GM23248 (cell line): ENCODE results near the gene CTU2. TPM values are rescaled to one million over a fixed set of nuclear protein-coding genes. Genes with fewer than 3 reads are reported as not detected.

ENCODE experiments used
- DNase-seq: peaks from one replicate; pipeline ENCODE4 v3.0.0-alpha.2; 2015
- H2AFZ ChIP-seq: fragments of 200-600 bp; sonication (generic); 2 replicates; pipeline ENCODE4 v1.6.1; 2016; ENCODE audit warnings: antibody characterized with exemption
- H3F3A ChIP-seq: fragments of 200-600 bp; sonication (generic); 2 replicates; pipeline ENCODE4 v1.6.1; 2016; ENCODE audit warnings: mild to moderate bottlenecking, antibody characterized with exemption, mixed run types; ENCODE audit not compliant: insufficient read depth
- H3K27ac ChIP-seq: fragments of 200-600 bp; sonication (generic); 2 replicates; pipeline ENCODE4 v1.5.1; 2016; ENCODE audit warnings: mild to moderate bottlenecking
- H3K27me3 ChIP-seq: fragments of 200-600 bp; sonication (generic); replicated peaks from 2 replicates; pipeline ENCODE4 v1.6.1; 2016; ENCODE audit warnings: mild to moderate bottlenecking; ENCODE audit not compliant: insufficient read depth
- H3K36me3 ChIP-seq: fragments of 200-600 bp; sonication (generic); 2 replicates; pipeline ENCODE4 v1.6.1; 2016; ENCODE audit warnings: low read depth, mild to moderate bottlenecking
- H3K4me1 ChIP-seq: fragments of 200-600 bp; sonication (generic); 2 replicates; pipeline ENCODE4 v1.6.1; 2016; ENCODE audit warnings: mild to moderate bottlenecking; ENCODE audit not compliant: insufficient read depth
- H3K4me2 ChIP-seq: fragments of 200-600 bp; sonication (generic); one replicate; pipeline ENCODE4 v1.6.1; 2016; ENCODE audit warnings: mild to moderate bottlenecking; ENCODE audit not compliant: unreplicated experiment
- H3K4me3 ChIP-seq: fragments of 200-600 bp; sonication (generic); 2 replicates; pipeline ENCODE4 v1.5.1; 2016; ENCODE audit warnings: mild to moderate bottlenecking
- H3K79me2 ChIP-seq: fragments of 200-600 bp; sonication (generic); 2 replicates; pipeline ENCODE4 v1.6.1; 2016; ENCODE audit warnings: mild to moderate bottlenecking; ENCODE audit not compliant: insufficient read depth
- H3K9ac ChIP-seq: fragments of 200-600 bp; sonication (generic); 2 replicates; pipeline ENCODE4 v1.6.1; 2016; ENCODE audit warnings: mild to moderate bottlenecking
- H3K9me2 ChIP-seq: fragments of 200-600 bp; sonication (generic); 2 replicates; pipeline ENCODE4 v1.6.1; 2016; ENCODE audit warnings: mixed run types, mild to moderate bottlenecking, moderate library complexity; ENCODE audit not compliant: insufficient read depth
- H3K9me3 ChIP-seq: fragments of 200-600 bp; sonication (generic); one replicate; pipeline ENCODE4 v1.6.1; 2017; ENCODE audit warnings: low read depth
- H4K20me1 ChIP-seq: fragments of 200-600 bp; sonication (generic); 2 replicates; pipeline ENCODE4 v1.6.0; 2016; ENCODE audit not compliant: insufficient read depth
- EZH2 ChIP-seq: fragments of 200-600 bp; sonication (generic); IDR thresholded peaks from 2 replicates; pipeline ENCODE4 v1.6.1; 2018; ENCODE audit warnings: antibody characterized with exemption, mild to moderate bottlenecking; ENCODE audit not compliant: insufficient read depth, poor library complexity, severe bottlenecking
- EZH2phosphoT487 ChIP-seq: fragments of 200-600 bp; sonication (generic); IDR thresholded peaks from 2 replicates; pipeline ENCODE4 v1.6.1; 2018; ENCODE audit warnings: antibody characterized with exemption, moderate library complexity, mild to moderate bottlenecking, low read depth; ENCODE audit not compliant: insufficient read depth
- WGBS, 2 experiments: methylation state at CpG; one replicate each; pipeline ENCODE4 v1.1.6; 2015 to 2017; ENCODE audit warnings: low lambda C conversion rate in 2 of 2, low coverage in 1 of 2; ENCODE audit errors: missing lambda C conversion rate in 2 of 2; 5-methylcytosine and 5-hydroxymethylcytosine counted together
- in situ Hi-C: fragments of 300-500 bp; cut with MboI; formaldehyde crosslinking; loops from 2 replicates; pipeline ENCODE4 v1.15.0; 2020
- polyA plus RNA-seq: library from polyadenylated mRNA; unstranded; fragments of >200 nt; fragmentation: Nextera tagmentation; extraction: Ambion mirVana; gene quantifications from 2 replicates; pipeline ENCODE4 v1.2.1, GENCODE V29; 2016
- total RNA-seq: library from RNA; depleted of rRNA; stranded (reverse); fragments of >200 nt; shearing (Covaris generic); gene quantifications from 2 replicates; pipeline ENCODE4 v1.2.3, GENCODE V29; 2014; rRNA removed

Gene CTU2
- total RNA-seq, result 20.4 and 22.3 TPM in 2 replicates
- polyA plus RNA-seq, result 16.1 and 17.1 TPM in 2 replicates

DNA sequence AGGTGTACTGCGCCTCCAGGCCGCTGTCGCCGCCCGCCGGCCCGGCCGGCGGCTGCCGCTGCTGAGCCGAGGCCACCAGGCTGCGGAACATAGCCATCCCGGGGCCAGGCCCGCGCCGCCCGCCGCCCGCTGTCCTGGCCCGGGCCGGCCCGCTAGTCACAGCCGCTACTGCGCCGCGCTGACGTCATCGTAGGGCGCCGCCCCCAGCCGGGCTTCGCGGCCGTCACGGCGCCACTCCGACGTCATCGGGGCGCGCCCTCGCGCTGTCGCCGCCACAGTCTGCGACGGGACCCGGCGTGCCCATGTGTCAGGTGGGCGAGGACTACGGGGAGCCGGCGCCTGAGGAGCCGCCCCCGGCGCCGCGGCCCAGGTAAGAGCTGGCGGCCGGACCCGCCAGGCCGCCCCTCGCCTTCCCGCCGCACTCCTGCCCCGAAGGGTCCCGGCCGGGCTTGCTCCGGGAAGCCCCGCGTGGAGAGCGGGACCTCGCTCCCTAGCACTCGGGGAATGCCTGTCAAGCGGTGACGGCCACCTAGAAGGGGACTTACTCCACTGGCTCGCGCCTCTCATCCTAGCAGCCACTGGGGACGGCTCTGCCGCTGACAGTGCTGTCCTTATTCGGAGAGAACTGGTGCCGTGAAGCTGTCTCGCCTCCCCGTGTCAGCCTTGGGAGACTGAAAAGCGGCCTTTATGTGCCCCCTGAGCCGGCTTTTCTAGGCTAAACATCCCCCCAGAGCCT is at the start of gene CTU2, which contains the start of gene RNF166:
CTU2 (plus strand) TSS at position 275 of the 736 bp plus-strand sequence; CDS start at position 303, 28 bp downstream.
RNF166 (minus strand) TSS at position 180 of the 736 bp plus-strand sequence; CDS start at position 97, 83 bp downstream.
- WGBS, 2 experiments, result 0 to 1% methylated on average over 47 to 73 of the region's 86 CpGs
- no peaks in the 10 kb centered on the region for H3K36me3 ChIP-seq
- peak within 1 kb of the TSS; percentile 72 for H2AFZ ChIP-seq
- H4K20me1 ChIP-seq, result no peaks in the 10 kb centered on the region
- TF ChIP-seq EZH2phosphoT487 (no peak), EZH2 (no peak)
- 0 out of 2 replicates have a peak, but pooled peaks cover 5% of the 10 kb centered on the region for H3F3A ChIP-seq
- peak within 1 kb of the TSS; percentile 89 for H3K4me3 ChIP-seq
- DNase-seq, result peak; percentile 93
- no peaks in the 10 kb centered on the region for H3K27me3 ChIP-seq
- H3K9ac ChIP-seq, result peak within 1 kb of the TSS; percentile 89
- H3K4me1 ChIP-seq, result peaks cover 12% of the 10 kb centered on the region
- H3K27ac ChIP-seq, result peak within 1 kb of the TSS; percentile 63
- H3K4me2 ChIP-seq, result peak within 1 kb of the TSS; percentile 98
- H3K9me2 ChIP-seq, result no peaks in the 10 kb centered on the region
- in situ Hi-C loops, result no loop called here
- peaks cover 39% of the 10 kb centered on the region for H3K79me2 ChIP-seq
- H3K9me3 ChIP-seq, result no peaks in the 10 kb centered on the region

GRCh38 chr16:88657371-88657770 is 48.9 kb upstream of the CTU2 start:
- Histone ChIP-seq H4K20me1 (no peaks in the 10 kb centered on the region), H3K27ac (no peak overlapping the region), H3K4me3 (no peak overlapping the region), H3K27me3 (no peaks in the 10 kb centered on the region), H3K79me2 (peaks cover 17% of the 10 kb centered on the region), H3K9me3 (no peaks in the 10 kb centered on the region), H3K9ac (no peak overlapping the region), H3K9me2 (no peaks in the 10 kb centered on the region), H3F3A (no peaks in the 10 kb centered on the region), H2AFZ (no peak overlapping the region), H3K36me3 (no peaks in the 10 kb centered on the region), H3K4me1 (0 out of 2 replicates have a peak, but pooled peaks cover 4% of the 10 kb centered on the region), H3K4me2 (no peak overlapping the region)
- no peak for TF ChIP-seq EZH2
- TF ChIP-seq EZH2phosphoT487, result no peak
- no peak for DNase-seq
- in situ Hi-C loops, result no loop called here
- WGBS, 2 experiments, result 90% methylated on average over 13 to 18 of the region's 19 CpGs

DNA sequence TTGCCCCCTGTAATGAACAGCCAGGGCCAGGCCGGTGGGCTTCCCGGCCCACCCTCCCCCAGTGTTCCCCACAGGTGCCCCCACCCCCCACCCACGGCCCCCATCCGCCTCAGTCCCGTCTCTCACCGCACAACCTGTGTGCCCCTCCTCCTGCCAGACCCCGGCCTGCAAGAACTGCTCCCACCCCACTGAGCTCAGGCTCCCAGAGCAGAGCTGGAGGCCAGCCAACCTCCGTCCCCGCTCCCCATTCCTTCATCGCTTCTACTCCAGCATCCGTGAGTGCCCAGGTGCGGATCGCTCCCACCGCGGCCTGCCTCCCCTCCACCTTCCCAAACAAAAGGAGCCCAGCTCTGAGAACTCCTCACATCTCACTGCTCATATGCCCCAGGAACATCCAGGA is 47.6 kb upstream of the CTU2 start:
- no peak for DNase-seq
- H4K20me1 ChIP-seq, result no peaks in the 10 kb centered on the region
- no peak overlapping the region for H3K9ac ChIP-seq
- H3K9me2 ChIP-seq, result no peaks in the 10 kb centered on the region
- no peaks in the 10 kb centered on the region for H3K36me3 ChIP-seq
- peaks cover 23% of the 10 kb centered on the region for H3K79me2 ChIP-seq
- H3K4me3 ChIP-seq, result no peak overlapping the region
- no peaks in the 10 kb centered on the region for H3K27me3 ChIP-seq
- in situ Hi-C loops, result no loop called here
- WGBS, 2 experiments, result 91 to 93% methylated on average over 14 to 15 of the region's 15 CpGs
- H2AFZ ChIP-seq, result no peak overlapping the region
- no peak overlapping the region for H3K27ac ChIP-seq
- H3K4me2 ChIP-seq, result no peak overlapping the region
- TF ChIP-seq EZH2phosphoT487 (no peak), EZH2 (no peak)
- H3F3A ChIP-seq, result no peaks in the 10 kb centered on the region
- no peaks in the 10 kb centered on the region for H3K9me3 ChIP-seq
- 0 out of 2 replicates have a peak, but pooled peaks cover 4% of the 10 kb centered on the region for H3K4me1 ChIP-seq

- no peaks in the 10 kb centered on the region for H3K36me3 ChIP-seq
- H3K9me3 ChIP-seq, result no peaks in the 10 kb centered on the region
- TF ChIP-seq EZH2phosphoT487, result no peak
- no peak for TF ChIP-seq EZH2
- in situ Hi-C loops, result no loop called here
- DNase-seq, result no peak
- H3F3A ChIP-seq, result no peaks in the 10 kb centered on the region
- H3K79me2 ChIP-seq, result peaks cover 23% of the 10 kb centered on the region
- no peaks in the 10 kb centered on the region for H3K9me2 ChIP-seq
- no peaks in the 10 kb centered on the region for H3K27me3 ChIP-seq
- no peak overlapping the region for H3K4me2 ChIP-seq
- no peak overlapping the region for H3K4me3 ChIP-seq
- no peaks in the 10 kb centered on the region for H4K20me1 ChIP-seq
- no peak overlapping the region for H3K27ac ChIP-seq
- no peak overlapping the region for H2AFZ ChIP-seq
- WGBS, 2 experiments, result 95% methylated on average over 25 of the region's 25 CpGs
- H3K9ac ChIP-seq, result no peak overlapping the region
- H3K4me1 ChIP-seq, result 0 out of 2 replicates have a peak, but pooled peaks cover 4% of the 10 kb centered on the region
These were observed 47.1 kb upstream of the CTU2 start for GRCh38 chr16:88659160-88659559.
